Stimulated activated naive CD8-positive, alpha-beta T cell treated with anti-CD3 and anti-CD28 coated beads, Interleukin-15, Interleukin-2, amounts not matched to agents 100 ng/mL and 50 ng/mL, for 24 hours (primary cell): ENCODE data around the gene HNRNPL.
"Not testable (repeated sequence)": the region's sequence is repeated elsewhere in the genome, so short reads cannot be mapped to it uniquely, and the experiment has no call there.

Experiments used
- H3K27ac Mint-ChIP-seq: one replicate; pipeline ENCODE4 v1.8.0; 2021; ENCODE audit warnings: mild to moderate bottlenecking, mixed read lengths
- H3K27me3 Mint-ChIP-seq: one replicate; pipeline ENCODE4 v1.8.0; 2021; ENCODE audit warnings: mixed read lengths
- H3K36me3 Mint-ChIP-seq: one replicate; pipeline ENCODE4 v1.8.0; 2021; ENCODE audit warnings: low read depth, mixed read lengths
- H3K4me1 Mint-ChIP-seq: one replicate; pipeline ENCODE4 v1.8.0; 2021; ENCODE audit warnings: low read depth, mixed read lengths
- H3K4me3 Mint-ChIP-seq: one replicate; pipeline ENCODE4 v1.8.0; 2021; ENCODE audit warnings: mild to moderate bottlenecking, mixed read lengths
- H3K9me3 Mint-ChIP-seq: one replicate; pipeline ENCODE4 v1.8.0; 2021; ENCODE audit warnings: mixed read lengths

Gene HNRNPL

DNA sequence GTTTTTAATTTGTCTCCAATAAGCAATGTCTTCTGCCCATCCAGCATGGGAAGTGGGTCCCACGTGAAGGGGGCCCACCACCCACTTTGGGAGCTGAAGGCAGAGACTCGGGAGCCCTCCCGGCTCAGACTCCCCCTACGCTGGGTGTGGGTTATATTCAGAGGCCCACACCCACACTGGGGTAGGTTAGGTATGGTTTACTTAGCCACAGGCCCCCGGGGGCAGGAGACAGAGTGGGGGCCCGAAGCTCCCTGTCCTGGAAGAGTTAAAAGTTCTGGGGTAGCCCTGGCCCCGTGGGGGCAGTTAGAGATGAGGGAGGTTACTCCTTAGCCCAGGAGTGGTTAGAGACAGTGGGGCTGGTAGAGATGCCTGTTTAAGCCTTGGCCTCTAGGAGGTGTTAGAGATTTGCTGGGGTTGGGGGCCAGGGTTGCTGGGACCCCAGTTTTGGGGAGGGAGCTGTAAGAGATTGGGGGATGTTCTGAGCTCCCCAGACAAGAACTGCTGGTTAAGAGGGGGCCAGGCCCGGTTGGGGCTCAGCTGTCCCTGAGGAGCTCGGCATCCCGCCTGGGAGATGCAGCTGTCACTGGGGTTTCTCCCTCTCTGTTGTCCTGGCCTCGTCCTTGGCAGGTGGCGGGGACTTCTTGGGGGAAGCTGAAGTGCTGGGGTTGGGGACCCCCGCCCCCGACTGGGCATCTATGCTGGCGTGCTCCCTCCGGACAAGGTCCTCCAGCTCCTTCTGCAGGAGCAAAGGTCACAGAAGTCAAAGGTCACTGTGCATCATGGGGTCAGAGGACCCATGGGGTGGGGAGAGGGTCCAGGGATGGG, 29.0 kb upstream of the HNRNPL start:
- peak overlapping the region; percentile 98 for H3K27ac Mint-ChIP-seq
- peaks cover 32% of the 10 kb centered on the region for H3K4me1 Mint-ChIP-seq
- peaks cover 10% of the 10 kb centered on the region for H3K36me3 Mint-ChIP-seq
- H3K9me3 Mint-ChIP-seq: no peaks in the 10 kb centered on the region
- H3K4me3 Mint-ChIP-seq: peak overlapping the region; percentile 92
- no peaks in the 10 kb centered on the region for H3K27me3 Mint-ChIP-seq

DNA sequence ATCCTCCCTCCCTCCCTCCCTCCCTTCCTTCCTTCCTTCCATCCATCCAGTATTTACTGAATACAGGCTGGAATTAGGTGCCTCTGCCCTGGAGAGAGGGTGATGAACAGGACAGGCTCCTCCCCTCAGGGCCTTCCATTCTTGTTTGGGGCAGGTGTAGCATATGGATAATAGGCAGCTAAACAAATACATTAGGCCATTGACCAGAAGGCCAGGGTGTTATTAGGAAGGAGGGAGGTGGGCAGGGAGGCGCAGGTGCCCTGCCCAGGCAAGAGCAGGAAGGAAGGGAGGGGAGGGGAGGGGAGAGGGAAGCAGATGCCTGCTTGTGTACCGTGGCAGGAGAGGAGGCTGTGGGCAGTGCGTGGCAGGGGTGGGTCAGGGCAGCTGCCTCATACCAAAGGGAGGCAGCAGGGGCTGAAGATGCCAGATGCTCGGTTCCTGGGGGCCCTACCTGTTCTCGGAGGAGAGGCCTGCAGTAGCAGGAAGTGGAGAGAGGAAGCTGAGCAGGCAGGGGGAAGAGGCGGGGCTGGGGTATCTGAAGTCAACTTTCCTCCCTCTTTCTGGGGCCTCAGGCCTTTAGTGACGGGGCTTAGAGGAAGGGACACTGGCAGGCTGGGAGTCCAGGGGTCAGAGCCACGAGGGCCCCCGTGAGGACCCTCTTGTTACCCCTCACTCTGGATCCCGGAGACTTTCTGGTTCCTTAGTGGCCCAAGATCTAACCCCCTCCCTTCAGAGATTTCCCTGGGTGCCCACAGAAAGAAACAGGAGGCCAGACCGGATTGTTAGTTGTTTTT, 28.2 kb upstream of the HNRNPL start, which contains the start of gene RINL:
Gene RINL, minus strand, starts transcription at position 495 of the 794 bp plus-strand sequence. CDS start 1,533 bp downstream, outside the sequence.
- Mint-ChIP-seq H3K4me1 (peaks cover 36% of the 10 kb centered on the region), H3K27me3 (no peaks in the 10 kb centered on the region), H3K4me3 (peak within 1 kb of the TSS; percentile 92), H3K9me3 (no peaks in the 10 kb centered on the region), H3K36me3 (peaks cover 5% of the 10 kb centered on the region), H3K27ac (peak within 1 kb of the TSS; percentile 98)

DNA sequence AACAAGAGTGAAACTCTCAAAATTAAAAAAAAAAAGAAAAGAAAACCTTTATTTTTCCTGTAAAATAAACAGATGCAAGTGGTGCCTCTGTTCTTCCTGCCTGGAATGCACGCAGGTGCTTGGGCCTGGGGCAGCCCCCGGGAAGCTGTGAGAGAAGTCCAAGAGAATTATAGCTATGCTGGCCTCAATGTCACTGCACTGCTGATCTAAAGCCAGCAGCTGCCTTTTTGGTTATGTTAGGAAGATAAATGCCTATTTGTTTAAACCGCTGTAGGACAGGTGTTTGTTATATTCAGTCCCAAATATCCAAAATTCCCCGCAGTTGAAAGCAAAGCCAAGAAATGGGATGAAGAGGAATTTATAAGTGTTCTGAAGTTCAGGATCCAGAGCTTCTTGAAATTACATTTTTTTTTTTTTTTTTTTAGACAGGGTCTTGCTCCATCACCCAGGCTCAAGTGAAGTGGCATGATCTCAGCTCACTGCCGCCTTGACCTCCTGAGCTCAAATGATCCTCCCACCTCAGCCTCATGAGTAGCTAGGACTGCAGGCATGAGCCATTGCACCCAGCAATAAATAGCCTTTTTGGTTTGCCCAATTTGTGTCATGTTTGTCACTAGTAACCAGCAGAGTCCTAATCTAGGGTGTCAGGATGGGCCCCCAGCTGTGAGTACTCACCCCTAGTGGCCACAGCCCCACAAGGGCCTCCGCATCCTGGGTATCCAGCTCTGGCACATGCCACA, 26.0 kb upstream of the HNRNPL start:
- H3K9me3 Mint-ChIP-seq: no peaks in the 10 kb centered on the region
- H3K27me3 Mint-ChIP-seq: no peaks in the 10 kb centered on the region

DNA sequence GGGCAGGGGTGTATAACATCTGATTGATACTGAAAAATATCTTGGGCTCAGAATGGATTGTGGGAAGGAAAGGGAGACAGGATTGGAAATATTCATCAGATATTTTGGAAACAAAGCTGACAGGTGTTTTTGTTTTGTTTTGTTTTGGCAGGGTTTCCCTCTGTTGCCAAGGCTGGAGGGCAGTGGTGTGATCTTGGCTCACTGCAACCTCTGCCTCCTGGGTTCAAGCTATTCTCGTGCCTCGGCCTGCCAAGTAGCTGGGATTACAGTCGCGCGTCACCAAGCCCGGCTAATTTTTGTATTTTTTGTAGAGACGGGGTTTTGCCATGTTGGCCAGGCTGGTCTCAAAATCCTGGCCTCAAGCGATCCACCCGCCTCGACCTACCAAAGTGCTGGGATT, 23.6 kb upstream of the HNRNPL start:
- not testable (repeated sequence) for H3K9me3 Mint-ChIP-seq, H3K4me3 Mint-ChIP-seq, H3K27me3 Mint-ChIP-seq, H3K27ac Mint-ChIP-seq
- Mint-ChIP-seq H3K36me3 (peaks cover 20% of the 10 kb centered on the region), H3K4me1 (peaks cover 44% of the 10 kb centered on the region)

More for the DNA sequence above, 26.0 kb upstream of the HNRNPL start:
- H3K36me3 Mint-ChIP-seq: peaks cover 5% of the 10 kb centered on the region
- H3K27ac Mint-ChIP-seq: peak overlapping the region; percentile 85
- H3K4me3 Mint-ChIP-seq: no peak overlapping the region
- peaks cover 37% of the 10 kb centered on the region for H3K4me1 Mint-ChIP-seq

DNA sequence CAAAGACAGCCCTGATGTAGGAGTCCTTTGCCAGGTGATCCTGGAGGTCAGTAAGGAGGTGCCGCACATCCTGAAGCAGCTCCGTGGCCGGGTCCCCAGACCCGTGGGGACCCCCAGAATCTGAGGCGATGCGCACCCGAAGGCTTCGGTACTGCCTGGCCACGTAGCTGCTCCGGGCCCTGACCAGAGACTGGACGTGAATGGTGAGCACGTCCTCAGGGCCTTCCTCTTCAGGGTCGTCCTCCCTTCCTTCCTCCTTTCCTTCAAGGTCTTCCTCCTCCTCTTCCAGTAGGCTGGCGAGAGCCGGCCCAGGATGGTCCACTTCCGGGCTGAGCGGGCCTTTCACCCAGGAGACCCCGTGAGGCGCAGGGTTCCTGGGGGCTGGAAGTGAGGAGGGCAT, 20.8 kb upstream of the HNRNPL start:
- no peaks in the 10 kb centered on the region for H3K9me3 Mint-ChIP-seq
- peaks cover 24% of the 10 kb centered on the region for H3K36me3 Mint-ChIP-seq
- H3K4me3 Mint-ChIP-seq: peak overlapping the region; percentile 87
- peak overlapping the region; percentile 87 for H3K27ac Mint-ChIP-seq
- H3K27me3 Mint-ChIP-seq: no peaks in the 10 kb centered on the region
- H3K4me1 Mint-ChIP-seq: peaks cover 45% of the 10 kb centered on the region

DNA sequence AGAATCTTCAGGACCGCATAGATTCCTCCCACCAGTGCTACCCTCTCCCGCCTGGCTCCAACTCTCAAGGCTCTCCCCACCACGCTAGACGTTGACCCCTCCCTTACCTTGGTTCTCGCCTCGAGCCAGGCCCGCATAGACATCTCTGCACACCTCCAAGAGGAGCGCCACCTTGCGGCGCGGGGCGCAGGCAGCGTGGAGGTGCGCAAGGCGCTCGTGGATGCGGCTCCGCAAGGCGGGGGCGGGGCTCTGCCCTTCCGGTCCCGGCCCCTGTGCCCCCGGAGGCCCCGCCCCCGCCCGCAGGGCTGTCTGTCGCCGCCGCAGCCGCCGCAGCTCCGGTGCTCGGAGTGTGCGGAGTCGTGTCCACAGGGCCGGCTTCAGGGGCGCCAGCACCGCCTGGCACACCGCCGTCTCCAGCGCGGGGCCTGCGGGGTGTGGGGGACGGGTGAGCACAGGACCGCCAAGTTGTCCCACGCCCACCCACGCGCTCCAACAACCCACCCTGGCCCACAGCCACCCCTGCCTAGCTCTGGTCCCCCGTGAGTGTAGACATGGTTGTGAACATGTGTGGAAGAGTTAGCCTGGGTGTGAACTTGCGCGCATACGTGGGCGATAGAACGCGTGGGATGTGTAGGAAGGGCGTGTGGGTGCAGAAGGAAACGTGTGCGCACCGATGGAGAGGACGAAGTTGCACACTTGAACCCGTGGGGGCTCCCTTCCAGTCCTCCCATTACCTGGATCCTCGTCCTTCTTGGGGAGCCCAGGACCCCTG, 20.2 kb upstream of the HNRNPL start:
- Mint-ChIP-seq H3K9me3 (no peaks in the 10 kb centered on the region), H3K27ac (peak overlapping the region; percentile 91), H3K4me3 (peak overlapping the region; percentile 87), H3K4me1 (peaks cover 51% of the 10 kb centered on the region), H3K27me3 (no peaks in the 10 kb centered on the region), H3K36me3 (peaks cover 23% of the 10 kb centered on the region)

DNA sequence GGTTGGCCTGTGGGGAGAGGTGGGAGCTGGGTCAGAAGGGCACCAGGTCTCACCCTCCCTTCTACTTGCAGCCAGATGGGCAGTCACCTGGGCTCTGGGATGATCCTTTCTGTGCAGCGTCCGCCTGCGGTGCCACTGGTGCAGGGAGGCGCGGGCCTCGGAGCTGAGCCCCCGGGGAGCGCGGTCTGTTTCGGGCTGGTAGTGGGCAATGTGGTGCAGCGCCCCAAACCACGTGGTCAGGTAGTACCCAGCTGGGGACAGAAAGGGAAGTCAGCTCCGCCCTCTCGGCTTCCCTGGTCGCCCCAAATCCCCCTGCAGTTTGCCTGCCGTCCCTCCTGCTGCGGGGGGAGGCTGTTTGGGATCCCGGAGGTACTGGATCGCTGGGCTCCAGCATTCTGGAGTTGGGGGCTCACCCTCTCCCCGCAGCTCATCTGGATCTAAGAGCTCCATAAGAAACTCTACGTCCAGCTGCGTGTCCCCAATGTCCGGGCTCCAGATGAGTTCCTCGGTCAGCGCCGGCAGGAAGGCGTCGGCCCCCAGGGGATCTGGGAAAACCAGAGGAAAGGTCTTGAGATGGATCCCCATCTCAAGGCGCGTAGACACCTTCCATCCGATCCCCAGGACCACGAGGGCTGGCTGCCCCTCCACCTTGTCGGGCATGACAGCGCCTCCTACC, 19.5 kb upstream of the HNRNPL start:
- H3K9me3 Mint-ChIP-seq: no peaks in the 10 kb centered on the region
- peak overlapping the region; percentile 87 for H3K4me3 Mint-ChIP-seq
- peaks cover 58% of the 10 kb centered on the region for H3K4me1 Mint-ChIP-seq
- peak overlapping the region; percentile 91 for H3K27ac Mint-ChIP-seq
- peaks cover 23% of the 10 kb centered on the region for H3K36me3 Mint-ChIP-seq
- H3K27me3 Mint-ChIP-seq: no peaks in the 10 kb centered on the region

DNA sequence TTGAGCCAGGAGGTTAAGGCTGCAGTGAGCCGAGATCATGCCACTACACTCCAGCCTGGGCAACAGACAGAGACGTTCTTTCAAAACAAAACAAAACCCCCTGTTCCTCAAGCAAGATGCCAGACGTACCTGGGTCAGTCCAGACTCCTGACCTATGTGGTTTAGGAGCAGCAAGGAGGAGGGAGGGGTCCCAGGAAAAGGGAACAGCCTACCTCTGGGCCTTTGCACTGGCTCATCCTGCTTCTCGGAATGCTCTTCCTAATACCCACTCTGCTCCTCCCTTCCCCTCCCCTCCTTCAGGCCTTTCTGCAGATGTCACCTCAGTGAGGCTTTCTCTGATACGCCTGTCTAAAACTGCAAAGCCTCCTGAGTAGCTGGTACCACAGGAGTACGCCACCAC, 18.8 kb upstream of the HNRNPL start:
- H3K9me3 Mint-ChIP-seq: no peaks in the 10 kb centered on the region
- peak overlapping the region; percentile 87 for H3K4me3 Mint-ChIP-seq
- peaks cover 60% of the 10 kb centered on the region for H3K4me1 Mint-ChIP-seq
- H3K27me3 Mint-ChIP-seq: no peaks in the 10 kb centered on the region
- peaks cover 23% of the 10 kb centered on the region for H3K36me3 Mint-ChIP-seq
- H3K27ac Mint-ChIP-seq: peak overlapping the region; percentile 91

DNA sequence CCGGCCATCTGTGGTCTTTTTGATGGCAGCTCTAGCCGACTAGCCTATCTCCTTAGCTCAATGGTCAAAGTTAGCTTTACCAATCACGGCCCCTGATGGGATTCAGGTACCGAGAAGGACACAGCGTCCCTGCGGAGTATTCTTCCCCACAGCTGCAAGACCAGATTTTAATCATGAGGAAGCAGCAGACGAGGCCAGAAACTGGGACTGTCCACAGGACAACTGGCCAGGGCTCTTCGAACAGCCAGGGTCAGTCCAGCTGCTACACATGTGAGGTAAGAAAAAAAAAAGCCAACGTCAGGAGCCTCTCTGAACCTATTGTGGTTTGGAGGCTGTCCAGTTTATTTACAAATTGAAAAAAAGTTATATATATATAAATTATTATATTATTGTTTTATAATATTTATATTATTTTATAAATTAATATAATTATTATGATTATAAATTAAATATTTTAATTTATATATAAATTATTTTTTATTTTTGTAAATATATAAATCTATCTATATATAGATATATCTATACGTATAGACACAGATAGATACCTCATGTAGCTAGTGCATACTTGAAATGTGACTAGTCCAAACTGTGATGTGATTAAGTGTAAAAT, 17.5 kb upstream of the HNRNPL start:
- Mint-ChIP-seq H3K4me3 (no peak overlapping the region), H3K4me1 (peaks cover 59% of the 10 kb centered on the region), H3K27ac (peak overlapping the region; percentile 52), H3K27me3 (no peaks in the 10 kb centered on the region), H3K36me3 (peaks cover 23% of the 10 kb centered on the region), H3K9me3 (no peaks in the 10 kb centered on the region)

DNA sequence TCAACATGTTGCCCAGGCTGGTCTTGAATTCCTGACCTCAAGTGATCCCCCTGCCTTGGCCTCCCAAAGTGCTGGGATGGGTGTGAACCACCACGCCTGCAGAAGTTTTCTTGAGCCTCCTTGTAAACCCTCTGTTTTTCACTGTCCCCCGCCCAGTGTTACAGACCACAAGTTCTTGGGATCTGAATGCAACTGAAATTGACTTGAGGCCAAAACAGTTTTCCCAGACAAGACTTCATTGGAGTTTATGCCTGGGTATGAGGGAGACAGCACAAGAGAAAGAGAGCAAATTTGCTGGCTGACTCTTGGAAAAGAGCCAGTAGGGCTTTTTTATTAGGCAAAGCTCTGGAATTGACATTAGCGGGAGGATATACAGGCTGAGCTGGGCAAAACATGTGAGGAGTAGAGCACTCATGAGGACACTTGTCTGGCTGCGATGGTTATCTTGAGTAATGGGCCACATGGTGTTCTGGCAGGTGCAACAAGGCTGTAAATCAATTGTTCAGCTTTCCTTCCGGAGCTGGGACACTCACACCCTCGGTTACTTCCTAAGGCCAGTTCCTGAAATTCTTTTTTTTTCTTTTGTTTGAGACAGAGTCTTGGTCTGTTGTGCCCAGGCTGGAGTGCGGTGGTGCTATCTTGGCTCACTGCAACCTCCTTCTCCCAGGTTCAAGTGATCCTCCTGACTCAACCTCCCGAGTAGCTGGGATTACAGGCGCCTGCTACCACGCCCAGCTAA, 12.7 kb upstream of the HNRNPL start:
- Mint-ChIP-seq H3K4me1 (peaks cover 52% of the 10 kb centered on the region), H3K4me3 (no peak overlapping the region), H3K27me3 (no peaks in the 10 kb centered on the region), H3K36me3 (peaks cover 8% of the 10 kb centered on the region), H3K9me3 (no peaks in the 10 kb centered on the region), H3K27ac (peak overlapping the region; percentile 45)

DNA sequence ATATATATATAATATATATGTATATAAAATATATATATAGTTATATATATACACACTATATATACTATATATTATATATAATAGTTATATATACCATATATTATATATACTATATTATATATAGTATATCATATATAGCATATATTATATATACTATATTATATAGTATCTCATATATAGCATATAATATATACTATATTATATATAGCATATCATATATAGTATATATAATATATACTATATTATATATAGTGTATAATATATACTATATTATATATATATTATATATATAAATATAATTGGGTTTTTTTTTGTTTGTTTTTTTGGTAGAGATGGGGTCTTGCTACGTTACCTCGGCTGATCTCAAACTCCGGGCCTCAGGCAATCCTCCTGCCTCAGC, 11.6 kb upstream of the HNRNPL start:
- H3K27me3 Mint-ChIP-seq: no peaks in the 10 kb centered on the region
- peaks cover 56% of the 10 kb centered on the region for H3K4me1 Mint-ChIP-seq
- H3K27ac Mint-ChIP-seq: no peak overlapping the region
- peaks cover 5% of the 10 kb centered on the region for H3K36me3 Mint-ChIP-seq
- H3K4me3 Mint-ChIP-seq: no peak overlapping the region
- no peaks in the 10 kb centered on the region for H3K9me3 Mint-ChIP-seq

DNA sequence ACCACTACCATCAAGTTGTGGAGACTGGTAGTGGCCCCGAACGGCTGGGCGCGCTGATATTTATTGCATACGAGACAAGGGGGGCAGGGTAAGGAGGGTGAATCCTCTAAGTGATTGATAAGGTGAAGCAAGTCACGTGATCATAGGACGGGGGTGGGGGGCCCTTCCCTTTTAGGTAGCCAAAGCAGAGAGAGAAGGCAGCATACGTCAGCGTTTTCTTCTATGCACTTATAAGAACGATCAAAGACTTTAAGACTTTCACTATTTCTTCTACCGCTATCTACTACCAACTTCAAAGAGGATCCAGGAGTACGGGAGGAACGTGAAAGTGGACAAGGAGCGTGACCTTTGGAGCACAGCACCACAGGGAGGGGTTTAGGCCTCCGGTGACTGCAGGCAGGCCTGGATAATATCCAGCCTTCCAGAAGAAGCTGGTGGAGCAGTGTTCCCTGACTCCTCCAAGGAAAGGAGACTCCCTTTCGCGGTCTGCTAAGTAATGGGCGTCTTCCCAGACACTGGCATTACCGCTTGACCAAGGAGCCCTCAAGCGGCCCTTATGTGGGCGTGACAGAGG, 9.9 kb upstream of the HNRNPL start:
- not testable (repeated sequence) for H3K27ac Mint-ChIP-seq, H3K36me3 Mint-ChIP-seq, H3K9me3 Mint-ChIP-seq, H3K4me3 Mint-ChIP-seq, H3K27me3 Mint-ChIP-seq
- H3K4me1 Mint-ChIP-seq: peaks cover 47% of the 10 kb centered on the region

DNA sequence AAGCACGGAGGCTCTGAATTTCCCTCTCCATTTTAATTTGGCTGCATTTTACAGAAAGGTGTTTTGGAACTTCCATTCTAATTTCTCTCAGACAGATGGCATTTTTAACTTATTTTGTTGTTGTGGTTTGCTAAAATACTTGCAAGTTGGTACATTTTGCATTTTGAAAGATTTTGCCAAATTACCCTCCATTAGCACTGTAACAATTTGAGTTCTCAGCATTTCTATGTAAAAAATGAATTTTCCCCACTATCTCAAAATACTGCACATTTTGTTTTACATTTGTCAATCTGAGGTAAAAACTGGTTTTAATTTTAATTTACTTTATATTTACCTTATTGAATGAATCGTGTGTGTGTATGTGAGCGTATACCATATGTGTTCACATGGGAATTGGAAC, 7.0 kb upstream of the HNRNPL start:
- Mint-ChIP-seq H3K27me3 (no peaks in the 10 kb centered on the region), H3K27ac (peak overlapping the region; percentile 88)

More for the DNA sequence above, 7.0 kb upstream of the HNRNPL start:
- peak overlapping the region; percentile 59 for H3K4me3 Mint-ChIP-seq
- no peaks in the 10 kb centered on the region for H3K9me3 Mint-ChIP-seq
- H3K36me3 Mint-ChIP-seq: no peaks in the 10 kb centered on the region
- H3K4me1 Mint-ChIP-seq: peaks cover 49% of the 10 kb centered on the region
